Mucosa of rectum (tissue), 2 donors: Measurements from ENCODE around the gene LBR.

Experiments
- H3K27ac ChIP-seq, 2 donors: one replicate each; pipeline ENCODE4 v1.7.0; 2013; ENCODE audit warnings: inconsistent platforms in 2 of 2, low read depth in 2 of 2, low read length in 2 of 2
- H3K27me3 ChIP-seq, 2 donors: one replicate each; pipeline ENCODE4 v1.7.0; 2013; ENCODE audit warnings: low read length in 2 of 2; ENCODE audit not compliant: control insufficient read depth in 2 of 2, insufficient read depth in 2 of 2
- H3K36me3 ChIP-seq, 2 donors: one replicate each; pipeline ENCODE4 v1.7.0; 2013; ENCODE audit warnings: low read length in 2 of 2; ENCODE audit not compliant: control insufficient read depth in 2 of 2, insufficient read depth in 2 of 2
- H3K4me1 ChIP-seq, 2 donors: one replicate each; pipeline ENCODE4 v1.7.0; 2013; ENCODE audit warnings: low read length in 2 of 2, mild to moderate bottlenecking in 1 of 2; ENCODE audit not compliant: control insufficient read depth in 2 of 2, insufficient read depth in 2 of 2
- H3K4me3 ChIP-seq, 2 donors: one replicate each; pipeline ENCODE4 v1.7.0; 2013; ENCODE audit warnings: low read length in 2 of 2
- H3K9ac ChIP-seq, 2 donors: one replicate each; pipeline ENCODE4 v1.7.0; 2013; ENCODE audit warnings: low read length in 2 of 2, low read depth in 1 of 2, mild to moderate bottlenecking in 1 of 2
- H3K9me3 ChIP-seq, 2 donors: one replicate each; pipeline ENCODE4 v1.7.0; 2013; ENCODE audit warnings: low read length in 2 of 2; ENCODE audit not compliant: control insufficient read depth in 2 of 2
- donor health status: healthy.
- donor health status: Normal muscosa, but diverticular disease.

The LBR gene

GRCh38 chr1:225451840-225452515, 24.1 kb upstream of the LBR start:
- H3K9ac ChIP-seq, result no peak overlapping the region
- H3K4me3 ChIP-seq, result no peak overlapping the region
- no peaks in the 10 kb centered on the region for H3K27me3 ChIP-seq
- H3K9me3 ChIP-seq, result no peaks in the 10 kb centered on the region
- peaks cover 6 to 16% of the 10 kb centered on the region in 2 donors for H3K4me1 ChIP-seq
- H3K36me3 ChIP-seq, result no peaks in the 10 kb centered on the region
- no peak overlapping the region for H3K27ac ChIP-seq

DNA sequence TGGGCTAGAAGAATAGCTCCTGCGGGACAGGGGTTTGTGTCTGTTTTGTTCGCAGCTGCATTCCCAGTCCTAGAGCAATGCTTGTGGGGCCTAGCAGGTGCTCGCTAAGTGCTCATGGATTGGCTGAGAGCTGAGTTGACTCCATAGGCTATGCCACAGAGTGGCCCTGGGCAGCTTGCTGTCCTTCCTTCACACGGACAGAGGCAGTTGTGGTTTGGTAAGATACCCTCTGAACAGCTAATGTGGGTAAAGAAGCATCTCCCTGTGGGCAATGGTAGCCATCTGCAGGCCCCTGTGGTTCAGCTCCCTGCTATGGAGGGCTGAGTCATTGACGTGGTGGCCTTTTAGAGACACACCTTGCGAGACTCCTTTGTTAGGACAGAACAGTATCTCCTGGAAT, 23.5 kb upstream of the LBR start:
- Histone ChIP-seq H3K9ac (no peak overlapping the region), H3K36me3 (no peaks in the 10 kb centered on the region), H3K4me3 (no peak overlapping the region), H3K27ac (peak overlapping the region in 1 of 2 donors; percentile 41), H3K27me3 (no peaks in the 10 kb centered on the region), H3K9me3 (no peaks in the 10 kb centered on the region), H3K4me1 (peaks cover 13 to 22% of the 10 kb centered on the region in 2 donors)

DNA sequence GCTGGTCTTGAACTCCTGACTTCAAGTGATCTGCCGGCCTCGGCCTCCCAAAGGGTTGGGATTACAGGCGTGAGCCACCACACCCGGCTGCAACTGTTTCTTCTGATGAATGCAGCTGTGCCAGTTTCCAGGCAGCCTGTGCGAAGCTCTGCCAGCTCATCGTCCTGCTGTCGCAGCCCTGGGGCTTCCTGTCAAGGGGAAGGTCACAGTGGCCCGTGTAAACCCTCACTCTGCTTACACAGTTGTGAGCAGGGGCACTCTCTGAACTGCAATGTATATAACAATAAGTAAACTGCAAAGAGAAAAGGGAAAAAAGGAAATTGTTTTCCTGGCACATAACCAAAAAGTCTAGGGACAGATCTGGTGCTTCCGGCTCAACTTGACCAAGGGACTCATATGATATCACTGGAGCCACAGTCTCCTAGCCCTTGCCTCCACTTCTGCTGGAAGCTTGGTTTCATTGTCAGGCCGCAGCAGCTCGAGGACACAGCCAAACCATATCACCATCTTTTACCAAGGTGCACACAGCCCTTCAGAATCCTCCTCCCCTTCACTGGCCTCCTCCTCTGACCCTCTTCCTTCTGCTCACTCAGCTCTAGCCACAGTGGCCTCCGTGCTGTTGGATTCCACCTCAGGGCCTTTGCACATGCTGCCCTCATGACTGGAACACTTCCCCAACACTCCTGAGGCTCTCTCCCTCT, 22.8 kb upstream of the LBR start:
- Histone ChIP-seq H3K9me3 (no peaks in the 10 kb centered on the region), H3K36me3 (no peaks in the 10 kb centered on the region), H3K27me3 (no peaks in the 10 kb centered on the region), H3K4me3 (no peak overlapping the region), H3K4me1 (peaks cover 20 to 29% of the 10 kb centered on the region in 2 donors), H3K27ac (peak overlapping the region in 1 of 2 donors; percentile 41), H3K9ac (no peak overlapping the region)

DNA sequence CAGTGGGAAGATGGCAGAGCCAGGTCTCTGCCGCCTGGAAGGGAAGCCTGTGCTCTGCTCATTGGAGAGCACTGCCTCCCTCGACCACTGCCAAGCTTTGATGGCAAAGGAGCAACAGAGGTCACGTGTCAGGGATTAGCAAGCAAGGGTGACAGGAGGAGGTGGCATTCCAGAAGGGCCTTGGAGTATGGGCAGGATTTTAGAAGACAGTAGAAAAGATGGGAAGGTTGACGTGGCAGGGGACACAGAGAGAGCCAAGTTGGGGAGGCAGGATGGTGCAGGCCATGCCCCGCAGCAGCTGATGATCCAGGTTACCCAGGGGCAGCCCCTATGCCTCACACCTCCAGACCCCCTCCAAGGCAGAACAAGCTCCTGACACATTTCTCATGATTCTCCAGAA, 21.9 kb upstream of the LBR start:
- Histone ChIP-seq H3K9me3 (no peaks in the 10 kb centered on the region), H3K27ac (peak overlapping the region in 1 of 2 donors; percentile 88), H3K27me3 (no peaks in the 10 kb centered on the region), H3K4me3 (no peak overlapping the region), H3K4me1 (peaks cover 27 to 38% of the 10 kb centered on the region in 2 donors), H3K36me3 (no peaks in the 10 kb centered on the region), H3K9ac (no peak overlapping the region)

DNA sequence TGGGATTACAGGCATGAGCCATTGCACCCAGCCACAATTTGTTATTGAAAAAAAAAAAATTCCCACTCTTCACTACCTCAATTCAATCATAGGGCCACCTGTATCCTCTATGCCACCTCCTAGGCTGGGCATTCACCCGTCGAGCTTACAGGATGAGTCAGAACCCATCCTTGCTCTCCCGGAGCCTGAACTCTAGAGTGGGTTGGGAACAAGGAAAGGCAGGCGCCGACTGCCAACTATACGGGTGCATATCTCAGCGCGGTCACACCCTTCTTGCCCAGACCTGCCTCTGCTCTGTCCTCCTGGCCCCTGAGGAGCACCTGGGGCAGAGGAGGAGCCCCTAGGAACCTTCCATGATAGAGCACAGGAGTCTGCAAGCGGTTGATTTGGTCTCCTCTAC, 21.4 kb upstream of the LBR start:
- Histone ChIP-seq H3K36me3 (no peaks in the 10 kb centered on the region), H3K9ac (no peak overlapping the region), H3K27me3 (no peaks in the 10 kb centered on the region), H3K4me1 (peaks cover 31 to 41% of the 10 kb centered on the region in 2 donors), H3K9me3 (no peaks in the 10 kb centered on the region), H3K4me3 (no peak overlapping the region), H3K27ac (peak overlapping the region; percentile 18 to 88)

GRCh38 chr1:225448146-225448805, 20.4 kb upstream of the LBR start:
- Histone ChIP-seq H3K36me3 (no peaks in the 10 kb centered on the region), H3K4me1 (peaks cover 38 to 49% of the 10 kb centered on the region in 2 donors), H3K9ac (peak overlapping the region; percentile 45 to 47), H3K27me3 (no peaks in the 10 kb centered on the region), H3K27ac (peak overlapping the region; percentile 88 to 95), H3K4me3 (peak overlapping the region in 1 of 2 donors; percentile 37), H3K9me3 (no peaks in the 10 kb centered on the region)

DNA sequence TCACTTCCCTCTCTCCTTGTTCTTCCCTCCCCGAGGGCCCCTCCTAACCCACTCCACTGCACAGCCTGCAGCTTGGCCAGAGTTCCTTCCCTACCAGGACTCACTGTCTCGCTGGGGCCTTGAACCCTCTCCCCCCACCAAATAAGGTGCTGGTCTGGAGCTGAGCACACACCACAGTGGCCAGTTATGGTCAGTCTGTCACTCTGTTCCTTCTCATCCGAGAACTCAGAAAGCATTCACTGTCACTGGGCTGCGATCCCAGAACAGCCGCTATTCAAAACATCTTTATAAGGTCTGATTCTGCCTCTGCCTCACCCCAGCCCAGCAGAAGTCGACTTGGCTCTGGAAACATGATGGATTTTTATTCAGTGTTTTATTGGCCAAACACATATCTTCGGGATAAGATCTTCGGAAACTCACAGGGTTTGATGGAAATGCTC, 19.8 kb upstream of the LBR start:
- Histone ChIP-seq H3K27me3 (no peaks in the 10 kb centered on the region), H3K27ac (peak overlapping the region; percentile 88 to 95), H3K9ac (peak overlapping the region; percentile 38 to 66), H3K4me1 (peaks cover 42 to 55% of the 10 kb centered on the region in 2 donors), H3K4me3 (no peak overlapping the region), H3K36me3 (no peaks in the 10 kb centered on the region), H3K9me3 (no peaks in the 10 kb centered on the region)

GRCh38 chr1:225446981-225447615, 19.3 kb upstream of the LBR start:
- no peaks in the 10 kb centered on the region for H3K27me3 ChIP-seq
- no peaks in the 10 kb centered on the region for H3K36me3 ChIP-seq
- no peaks in the 10 kb centered on the region for H3K9me3 ChIP-seq
- H3K4me1 ChIP-seq, result peaks cover 46 to 58% of the 10 kb centered on the region in 2 donors
- H3K27ac ChIP-seq, result peak overlapping the region; percentile 88 to 95
- H3K9ac ChIP-seq, result peak overlapping the region; percentile 48 to 66
- no peak overlapping the region for H3K4me3 ChIP-seq

DNA sequence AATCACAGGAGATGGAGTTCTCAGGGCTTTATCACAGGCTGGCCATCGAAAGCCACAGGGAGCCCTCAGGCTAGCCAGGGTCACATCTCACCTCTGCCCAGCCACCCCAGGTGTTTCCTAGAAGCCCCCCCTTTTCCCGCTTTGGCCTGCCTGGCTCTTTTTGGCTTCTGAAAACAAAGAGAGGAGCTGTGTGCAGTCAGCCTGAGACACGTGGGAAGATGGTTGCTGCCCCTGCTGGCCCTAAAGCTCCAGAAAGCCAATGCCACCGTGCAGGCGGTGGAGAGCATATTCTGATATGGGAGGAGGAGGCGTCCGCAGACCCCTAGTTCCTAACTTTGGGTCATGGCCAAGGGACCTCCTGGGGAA, 18.7 kb upstream of the LBR start:
- H3K27me3 ChIP-seq, result no peaks in the 10 kb centered on the region
- peaks cover 52 to 63% of the 10 kb centered on the region in 2 donors for H3K4me1 ChIP-seq
- no peaks in the 10 kb centered on the region for H3K36me3 ChIP-seq
- H3K9me3 ChIP-seq, result no peaks in the 10 kb centered on the region
- peak overlapping the region; percentile 48 to 66 for H3K9ac ChIP-seq
- peak overlapping the region; percentile 88 to 95 for H3K27ac ChIP-seq
- no peak overlapping the region for H3K4me3 ChIP-seq
